K562 (cell line): ENCODE measurements around the gene TMEM156. TPM values are rescaled to one million over a fixed set of nuclear protein-coding genes. Genes with fewer than 3 reads are reported as not detected.

ENCODE experiments used
- ATF7 ChIP-seq: fragments of 450-650 bp; IDR thresholded peaks from 2 replicates; pipeline ENCODE4 v1.7.1; 2014; ENCODE audit warnings: mild to moderate bottlenecking, moderate library complexity
- BACH1 ChIP-seq: fragments of 200-800 bp; sonication (Bioruptor generic); IDR thresholded peaks from 2 replicates; pipeline ENCODE4 v1.6.1; 2016; ENCODE audit warnings: missing genetic modification characterization, missing compliant biosample characterization
- DPF2 ChIP-seq: fragments of 450-650 bp; IDR thresholded peaks from 2 replicates; pipeline ENCODE4 v1.6.1; 2016
- ETV5 ChIP-seq: sonication (generic); formaldehyde crosslinking; IDR thresholded peaks from 2 replicates; pipeline ENCODE4 v1.4.0; 2020; ENCODE audit warnings: low read depth, mild to moderate bottlenecking, missing genetic modification reagents
- FOXA1 ChIP-seq: fragments of 450-650 bp; IDR thresholded peaks from 2 replicates; pipeline ENCODE4 v1.6.1; 2016; ENCODE audit warnings: mild to moderate bottlenecking, borderline replicate concordance
- KDM1A ChIP-seq, 2 experiments: fragments of 450-650 bp; IDR thresholded peaks; 2 replicates each; pipeline ENCODE4 v1.6.1; 2016; ENCODE audit warnings: mild to moderate bottlenecking in 2 of 2
- KDM2B ChIP-seq: fragments of 250-450 bp; sonication (Bioruptor Pico); IDR thresholded peaks from 2 replicates; pipeline ENCODE4 v1.8.0; 2021; ENCODE audit warnings: mild to moderate bottlenecking, moderate library complexity
- LEF1 ChIP-seq: fragments of 450-650 bp; IDR thresholded peaks from 2 replicates; pipeline ENCODE4 v1.6.1; 2016; ENCODE audit warnings: mild to moderate bottlenecking
- MAFG ChIP-seq: fragments of 450-650 bp; conservative IDR thresholded peaks from 2 replicates; pipeline ENCODE4 v1.6.1; 2016; ENCODE audit warnings: missing genetic modification characterization, missing compliant biosample characterization
- NFE2L1 ChIP-seq: fragments of 450-650 bp; IDR thresholded peaks from 2 replicates; pipeline ENCODE4 v1.6.1; 2016; ENCODE audit warnings: missing genetic modification characterization, low read depth, mild to moderate bottlenecking, missing compliant biosample characterization, moderate library complexity, borderline replicate concordance
- NFRKB ChIP-seq: fragments of 450-650 bp; IDR thresholded peaks from 2 replicates; pipeline ENCODE4 v1.6.1; 2016; ENCODE audit warnings: low read depth
- RBM39 ChIP-seq: fragments of 200-400 bp; formaldehyde crosslinking; optimal IDR thresholded peaks from 2 replicates; pipeline ENCODE3; 2018; ENCODE audit warnings: low read depth, low read length
- SMAD3 ChIP-seq: fragments of 450-650 bp; formaldehyde crosslinking; conservative IDR thresholded peaks from 2 replicates; pipeline ENCODE4 v1.4.0; 2020; ENCODE audit warnings: mild to moderate bottlenecking
- SMARCA4 ChIP-seq: fragments of 450-650 bp; IDR thresholded peaks from 2 replicates; pipeline ENCODE4 v1.6.1; 2016
- SREBF2 ChIP-seq: sonication (generic); formaldehyde crosslinking; IDR thresholded peaks from 2 replicates; pipeline ENCODE4 v1.4.0; 2020; ENCODE audit warnings: mild to moderate bottlenecking, missing genetic modification reagents
- ZNF717 ChIP-seq: fragments of 250-450 bp; sonication (Bioruptor Pico); IDR thresholded peaks from 2 replicates; pipeline ENCODE4 v1.5.0; 2021
- polyA plus RNA-seq, 8 experiments: library from polyadenylated mRNA; depleted of rRNA in 4 of 8; stranded (reverse) in 5 of 8; unstranded in 3 of 8; fragments of >200 nt; fragmentation: Nextera tagmentation in 2 of 8; fragmentation: Illumina TruSeq in 1 of 8; extraction: Ambion mirVana in 2 of 8; extraction: Trizol in 1 of 8; gene quantifications; 2 replicates each; pipeline versions ENCODE4 v1.2.1 to v1.2.3, GENCODE V29; 2011 to 2014; ENCODE audit warnings: inconsistent platforms in 1 of 8, missing spikeins in 1 of 8
- total RNA-seq, 7 experiments: library from RNA; depleted of rRNA in 6 of 7; stranded (reverse); fragments of >200 nt in 6 of 7; fragmentation: Illumina TruSeq in 2 of 7; extraction: Trizol in 2 of 7; gene quantifications; 2 replicates each; pipeline versions ENCODE4 v1.2.1 to v1.2.3, GENCODE V29; 2011 to 2021; ENCODE audit warnings: low replicate concordance in 1 of 7
- TF ChIP-seq, protein P1 (sequence below): fragments of 450-650 bp; IDR thresholded peaks from 2 replicates; pipeline ENCODE4 v1.6.1; 2016; ENCODE audit warnings: mild to moderate bottlenecking
- TF ChIP-seq, protein P2 (sequence below): fragments of 450-650 bp; IDR thresholded peaks from 2 replicates; pipeline ENCODE4 v1.6.1; 2016
- TF ChIP-seq, protein P3 (sequence below): fragments of 200-800 bp; sonication (Bioruptor generic); IDR thresholded peaks from 2 replicates; pipeline ENCODE4 v1.6.1; 2017; ENCODE audit warnings: missing genetic modification characterization, missing compliant biosample characterization

The TMEM156 gene
- total and polyA plus RNA-seq, 9 of the 15 experiments (the other 6 are each of a cell fraction or from before 2014, with no cell fraction given) = 3.5 to 9.6 (median 6.4) TPM

DNA sequence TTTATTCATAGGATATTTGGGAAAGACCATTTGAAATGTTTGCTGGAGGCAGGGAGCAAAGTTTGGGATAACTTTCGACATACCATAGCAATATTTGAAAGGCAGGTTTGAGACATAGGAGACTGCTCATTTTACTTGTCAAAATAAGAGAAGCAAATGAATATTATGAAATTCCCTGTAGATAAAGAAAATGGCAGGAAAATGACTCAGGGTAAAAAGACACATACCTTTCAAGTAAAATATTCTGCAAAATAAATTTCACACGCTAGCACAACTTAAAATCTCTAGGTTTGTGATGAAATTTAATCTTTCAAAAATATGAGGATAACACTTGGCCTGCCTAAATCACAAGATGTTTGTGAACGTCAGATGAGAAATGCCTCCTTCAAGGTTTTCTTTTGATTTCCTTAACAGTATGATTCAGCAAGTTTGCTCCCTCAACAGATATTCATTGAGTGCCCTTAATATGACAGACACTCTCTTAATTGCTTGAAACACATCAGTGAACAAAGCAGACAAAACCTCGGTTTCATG, 6.6 kb downstream of the TMEM156 start (continued):
- TF ChIP-seq RBM39 (no peak), BACH1 (tag) (peak; percentile 69), SMARCA4 (peak; percentile 53), LEF1 (0 out of 2 replicates have a peak, but pooled peaks have one; percentile 25), KDM2B (CRISPR knock-in tag) (no peak), KDM1A (IDR thresholded peaks at IDR 0.05) (0 out of 4 replicates have a peak, but pooled peaks of 1 of the 2 experiments have one; percentile 25), FOXA1 (no peak), ATF7 (peak; percentile 20; the same call in 1 of the 2 replicates), NFE2L1 (tag) (peak; percentile 53), SREBF2 (CRISPR knock-in tag) (no peak), SMAD3 (CRISPR knock-in tag) (no peak), MAFG (tag) (peak; percentile 93), ETV5 (CRISPR knock-in tag) (no peak), DPF2 (peak; percentile 64), ZNF717 (no peak), NFRKB (peak; percentile 62; the same call in 1 of the 2 replicates)
- TF ChIP-seq, protein P1, sequence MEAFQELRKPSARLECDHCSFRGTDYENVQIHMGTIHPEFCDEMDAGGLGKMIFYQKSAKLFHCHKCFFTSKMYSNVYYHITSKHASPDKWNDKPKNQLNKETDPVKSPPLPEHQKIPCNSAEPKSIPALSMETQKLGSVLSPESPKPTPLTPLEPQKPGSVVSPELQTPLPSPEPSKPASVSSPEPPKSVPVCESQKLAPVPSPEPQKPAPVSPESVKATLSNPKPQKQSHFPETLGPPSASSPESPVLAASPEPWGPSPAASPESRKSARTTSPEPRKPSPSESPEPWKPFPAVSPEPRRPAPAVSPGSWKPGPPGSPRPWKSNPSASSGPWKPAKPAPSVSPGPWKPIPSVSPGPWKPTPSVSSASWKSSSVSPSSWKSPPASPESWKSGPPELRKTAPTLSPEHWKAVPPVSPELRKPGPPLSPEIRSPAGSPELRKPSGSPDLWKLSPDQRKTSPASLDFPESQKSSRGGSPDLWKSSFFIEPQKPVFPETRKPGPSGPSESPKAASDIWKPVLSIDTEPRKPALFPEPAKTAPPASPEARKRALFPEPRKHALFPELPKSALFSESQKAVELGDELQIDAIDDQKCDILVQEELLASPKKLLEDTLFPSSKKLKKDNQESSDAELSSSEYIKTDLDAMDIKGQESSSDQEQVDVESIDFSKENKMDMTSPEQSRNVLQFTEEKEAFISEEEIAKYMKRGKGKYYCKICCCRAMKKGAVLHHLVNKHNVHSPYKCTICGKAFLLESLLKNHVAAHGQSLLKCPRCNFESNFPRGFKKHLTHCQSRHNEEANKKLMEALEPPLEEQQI = 0 out of 2 replicates have a peak, but pooled peaks have one; percentile 11
- TF ChIP-seq, protein P2, sequence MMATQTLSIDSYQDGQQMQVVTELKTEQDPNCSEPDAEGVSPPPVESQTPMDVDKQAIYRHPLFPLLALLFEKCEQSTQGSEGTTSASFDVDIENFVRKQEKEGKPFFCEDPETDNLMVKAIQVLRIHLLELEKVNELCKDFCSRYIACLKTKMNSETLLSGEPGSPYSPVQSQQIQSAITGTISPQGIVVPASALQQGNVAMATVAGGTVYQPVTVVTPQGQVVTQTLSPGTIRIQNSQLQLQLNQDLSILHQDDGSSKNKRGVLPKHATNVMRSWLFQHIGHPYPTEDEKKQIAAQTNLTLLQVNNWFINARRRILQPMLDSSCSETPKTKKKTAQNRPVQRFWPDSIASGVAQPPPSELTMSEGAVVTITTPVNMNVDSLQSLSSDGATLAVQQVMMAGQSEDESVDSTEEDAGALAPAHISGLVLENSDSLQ = peak; percentile 82
- TF ChIP-seq, protein P3, sequence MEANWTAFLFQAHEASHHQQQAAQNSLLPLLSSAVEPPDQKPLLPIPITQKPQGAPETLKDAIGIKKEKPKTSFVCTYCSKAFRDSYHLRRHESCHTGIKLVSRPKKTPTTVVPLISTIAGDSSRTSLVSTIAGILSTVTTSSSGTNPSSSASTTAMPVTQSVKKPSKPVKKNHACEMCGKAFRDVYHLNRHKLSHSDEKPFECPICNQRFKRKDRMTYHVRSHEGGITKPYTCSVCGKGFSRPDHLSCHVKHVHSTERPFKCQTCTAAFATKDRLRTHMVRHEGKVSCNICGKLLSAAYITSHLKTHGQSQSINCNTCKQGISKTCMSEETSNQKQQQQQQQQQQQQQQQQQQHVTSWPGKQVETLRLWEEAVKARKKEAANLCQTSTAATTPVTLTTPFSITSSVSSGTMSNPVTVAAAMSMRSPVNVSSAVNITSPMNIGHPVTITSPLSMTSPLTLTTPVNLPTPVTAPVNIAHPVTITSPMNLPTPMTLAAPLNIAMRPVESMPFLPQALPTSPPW = peak; percentile 30; the same call in 1 of the 2 replicates
